Measurements from ENCODE around the gene SH3RF1.
"Not testable (repeated sequence)": the region's sequence is repeated elsewhere in the genome, so short reads cannot be mapped to it uniquely, and the experiment has no call there.

The SH3RF1 gene

DNA sequence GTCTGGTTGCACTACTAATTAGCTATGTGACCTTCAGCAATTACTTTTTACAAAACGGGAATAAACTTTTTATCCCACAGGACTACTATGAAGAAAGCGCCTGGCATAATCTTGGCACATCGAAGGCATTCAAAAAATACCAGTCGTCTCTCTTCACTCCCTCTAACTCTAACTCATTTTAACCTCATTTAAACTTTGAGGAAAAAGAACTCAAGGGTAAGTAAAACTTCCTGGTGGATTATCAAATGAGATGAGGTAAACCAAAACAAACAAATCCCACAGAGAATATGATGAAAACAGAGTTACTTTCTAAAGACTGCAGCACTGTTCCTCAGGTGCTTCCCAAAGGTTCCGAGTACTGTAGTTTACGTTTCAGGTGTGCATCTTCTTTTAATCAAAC is 66.9 kb downstream of the SH3RF1 start:
- no peaks in the 10 kb centered on the region for H3K4me1 ChIP-seq (ENCODE audit: insufficient read depth, low read length)
- no peak for TF ChIP-seq EZH2 (IDR thresholded peaks at IDR 0.05; ENCODE audit: borderline replicate concordance, low read depth, low read length, severe bottlenecking)
- TF ChIP-seq, protein P1, sequence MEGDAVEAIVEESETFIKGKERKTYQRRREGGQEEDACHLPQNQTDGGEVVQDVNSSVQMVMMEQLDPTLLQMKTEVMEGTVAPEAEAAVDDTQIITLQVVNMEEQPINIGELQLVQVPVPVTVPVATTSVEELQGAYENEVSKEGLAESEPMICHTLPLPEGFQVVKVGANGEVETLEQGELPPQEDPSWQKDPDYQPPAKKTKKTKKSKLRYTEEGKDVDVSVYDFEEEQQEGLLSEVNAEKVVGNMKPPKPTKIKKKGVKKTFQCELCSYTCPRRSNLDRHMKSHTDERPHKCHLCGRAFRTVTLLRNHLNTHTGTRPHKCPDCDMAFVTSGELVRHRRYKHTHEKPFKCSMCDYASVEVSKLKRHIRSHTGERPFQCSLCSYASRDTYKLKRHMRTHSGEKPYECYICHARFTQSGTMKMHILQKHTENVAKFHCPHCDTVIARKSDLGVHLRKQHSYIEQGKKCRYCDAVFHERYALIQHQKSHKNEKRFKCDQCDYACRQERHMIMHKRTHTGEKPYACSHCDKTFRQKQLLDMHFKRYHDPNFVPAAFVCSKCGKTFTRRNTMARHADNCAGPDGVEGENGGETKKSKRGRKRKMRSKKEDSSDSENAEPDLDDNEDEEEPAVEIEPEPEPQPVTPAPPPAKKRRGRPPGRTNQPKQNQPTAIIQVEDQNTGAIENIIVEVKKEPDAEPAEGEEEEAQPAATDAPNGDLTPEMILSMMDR (IDR thresholded peaks at IDR 0.05; ENCODE audit: borderline replicate concordance, extremely low read depth, low read length, poor library complexity, severe bottlenecking), result no peak

DNA sequence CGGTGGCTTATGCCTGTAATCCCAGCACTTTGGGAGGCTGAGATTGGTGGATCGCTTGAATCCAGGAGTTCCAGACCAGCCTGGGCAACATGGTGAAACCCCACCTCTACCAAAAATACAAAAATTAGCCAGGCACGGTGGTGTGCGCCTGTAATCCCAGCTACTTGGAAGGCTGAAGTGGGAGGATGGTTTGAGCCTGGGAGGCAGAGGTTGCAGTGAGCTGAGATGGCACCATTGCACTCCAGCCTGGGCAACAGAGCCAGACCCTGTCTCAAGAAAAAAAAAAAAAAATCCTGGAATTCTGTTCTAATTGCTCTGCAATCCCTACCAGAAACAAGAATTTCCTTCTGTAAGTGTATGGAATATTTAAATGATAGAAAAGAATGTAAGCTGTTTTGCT is 67.5 kb downstream of the SH3RF1 start:
- H3K4me1 ChIP-seq (ENCODE audit: insufficient read depth, low read length); DNase-seq; H4K20me1 ChIP-seq (ENCODE audit: insufficient read depth, low read length); H3K79me2 ChIP-seq (ENCODE audit: insufficient read depth, low read length); H2AFZ ChIP-seq (ENCODE audit: low read depth, low read length); H3K9me3 ChIP-seq (ENCODE audit: insufficient read depth, low read length, severe bottlenecking); H3K9ac ChIP-seq (ENCODE audit: low read depth, low read length); H3K36me3 ChIP-seq (ENCODE audit: insufficient read depth, low read length); H3K4me2 ChIP-seq (ENCODE audit: insufficient read depth, low read length); H3K27me3 ChIP-seq (ENCODE audit: insufficient read depth, low read length, poor library complexity); H3K27ac ChIP-seq (ENCODE audit: low read length); ATAC-seq (ENCODE audit: insufficient read depth, low read depth); H3K4me3 ChIP-seq (ENCODE audit: low read depth in 1 of 2, low read length in 2 of 2): not testable (repeated sequence)

More for the DNA sequence above, 66.9 kb downstream of the SH3RF1 start:
- no peak overlapping the region for H2AFZ ChIP-seq (ENCODE audit: low read depth, low read length)
- DNase-seq (no peak), ATAC-seq (ENCODE audit: insufficient read depth, low read depth) (no peak)
- H3K9ac ChIP-seq (ENCODE audit: low read depth, low read length), result no peak overlapping the region
- no peaks in the 10 kb centered on the region for H3K36me3 ChIP-seq (ENCODE audit: insufficient read depth, low read length)
- H3K27ac ChIP-seq (ENCODE audit: low read length), result no peak overlapping the region
- no peaks in the 10 kb centered on the region for H4K20me1 ChIP-seq (ENCODE audit: insufficient read depth, low read length)
- no peaks in the 10 kb centered on the region for H3K9me3 ChIP-seq (ENCODE audit: insufficient read depth, low read length, severe bottlenecking)
- no peaks in the 10 kb centered on the region for H3K79me2 ChIP-seq (ENCODE audit: insufficient read depth, low read length)
- H3K27me3 ChIP-seq (ENCODE audit: insufficient read depth, low read length, poor library complexity), result no peaks in the 10 kb centered on the region
- no peak overlapping the region for H3K4me3 ChIP-seq (ENCODE audit: low read depth in 1 of 2, low read length in 2 of 2)
- H3K4me2 ChIP-seq (ENCODE audit: insufficient read depth, low read length), result no peak overlapping the region

DNA sequence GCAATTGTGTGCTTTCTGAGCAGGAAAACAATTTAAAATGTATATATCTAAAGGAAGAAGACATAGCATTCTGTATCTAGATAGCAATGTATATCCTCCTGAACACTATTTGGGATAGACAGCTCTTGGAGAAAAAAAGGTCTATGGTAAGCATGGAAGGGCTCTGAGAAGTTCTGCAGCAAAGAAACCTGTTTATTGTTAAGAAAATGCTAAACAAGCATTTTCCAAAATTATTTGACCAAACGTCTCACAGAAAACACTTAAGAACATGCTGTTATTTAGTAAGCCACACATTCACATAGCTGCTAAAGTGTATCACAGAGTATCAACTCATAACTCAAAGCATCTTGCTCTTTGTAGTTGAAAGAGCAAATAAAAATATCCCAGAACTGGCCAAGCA is 67.9 kb downstream of the SH3RF1 start:
- Histone ChIP-seq H3K4me2 (ENCODE audit: insufficient read depth, low read length) (no peak overlapping the region), H3K4me1 (ENCODE audit: insufficient read depth, low read length) (no peaks in the 10 kb centered on the region), H3K9ac (ENCODE audit: low read depth, low read length) (no peak overlapping the region), H3K27me3 (ENCODE audit: insufficient read depth, low read length, poor library complexity) (no peaks in the 10 kb centered on the region), H3K36me3 (ENCODE audit: insufficient read depth, low read length) (no peaks in the 10 kb centered on the region), H3K79me2 (ENCODE audit: insufficient read depth, low read length) (no peaks in the 10 kb centered on the region), H3K27ac (ENCODE audit: low read length) (no peak overlapping the region), H4K20me1 (ENCODE audit: insufficient read depth, low read length) (no peaks in the 10 kb centered on the region), H2AFZ (ENCODE audit: low read depth, low read length) (no peak overlapping the region), H3K4me3 (ENCODE audit: low read depth in 1 of 2, low read length in 2 of 2) (no peak overlapping the region), H3K9me3 (ENCODE audit: insufficient read depth, low read length, severe bottlenecking) (no peaks in the 10 kb centered on the region)
- DNase-seq, result no peak
- no peak for ATAC-seq (ENCODE audit: insufficient read depth, low read depth)
- TF ChIP-seq EZH2 (IDR thresholded peaks at IDR 0.05; ENCODE audit: borderline replicate concordance, low read depth, low read length, severe bottlenecking), result no peak
- TF ChIP-seq, protein P1 (IDR thresholded peaks at IDR 0.05; ENCODE audit: borderline replicate concordance, extremely low read depth, low read length, poor library complexity, severe bottlenecking), result no peak

DNA sequence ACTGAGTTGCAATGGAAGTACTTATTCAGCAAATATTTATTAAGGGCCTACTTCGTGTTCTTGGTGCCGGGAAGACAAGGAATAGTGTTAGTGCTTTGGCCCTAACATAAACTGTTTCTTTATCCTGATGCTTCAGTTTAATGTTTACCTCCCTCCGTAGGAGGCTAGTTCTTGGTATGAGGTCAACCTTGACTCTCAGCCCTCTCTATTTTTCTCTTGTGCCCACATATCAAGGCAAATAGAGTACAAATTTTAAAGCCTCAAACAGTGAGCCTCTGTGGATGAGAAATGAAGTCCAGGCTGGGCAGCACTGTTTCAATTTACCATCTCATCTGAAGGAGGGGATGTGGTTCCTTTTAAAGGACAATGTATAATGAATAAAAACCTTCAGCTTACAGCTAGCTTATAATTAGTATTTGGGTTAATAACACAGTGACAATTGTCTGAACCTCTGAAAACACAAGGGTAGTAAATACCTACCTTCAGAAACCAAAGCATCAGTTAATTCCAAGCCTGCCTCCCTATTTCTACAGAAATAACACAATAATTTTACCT is 68.5 kb downstream of the SH3RF1 start:
- TF ChIP-seq, protein P1 (IDR thresholded peaks at IDR 0.05; ENCODE audit: borderline replicate concordance, extremely low read depth, low read length, poor library complexity, severe bottlenecking), result no peak
- no peak for TF ChIP-seq EZH2 (IDR thresholded peaks at IDR 0.05; ENCODE audit: borderline replicate concordance, low read depth, low read length, severe bottlenecking)
- DNase-seq (no peak), ATAC-seq (ENCODE audit: insufficient read depth, low read depth) (no peak)
- H3K79me2 ChIP-seq (ENCODE audit: insufficient read depth, low read length), result no peaks in the 10 kb centered on the region
- no peak overlapping the region for H3K9ac ChIP-seq (ENCODE audit: low read depth, low read length)
- no peaks in the 10 kb centered on the region for H4K20me1 ChIP-seq (ENCODE audit: insufficient read depth, low read length)
- H3K36me3 ChIP-seq (ENCODE audit: insufficient read depth, low read length), result no peaks in the 10 kb centered on the region
- no peak overlapping the region for H3K4me3 ChIP-seq (ENCODE audit: low read depth in 1 of 2, low read length in 2 of 2)
- no peak overlapping the region for H2AFZ ChIP-seq (ENCODE audit: low read depth, low read length)
- H3K4me2 ChIP-seq (ENCODE audit: insufficient read depth, low read length), result no peak overlapping the region
- no peaks in the 10 kb centered on the region for H3K9me3 ChIP-seq (ENCODE audit: insufficient read depth, low read length, severe bottlenecking)
- H3K27me3 ChIP-seq (ENCODE audit: insufficient read depth, low read length, poor library complexity), result no peaks in the 10 kb centered on the region
- no peaks in the 10 kb centered on the region for H3K4me1 ChIP-seq (ENCODE audit: insufficient read depth, low read length)
- H3K27ac ChIP-seq (ENCODE audit: low read length), result no peak overlapping the region

All from DND-41 (cell line).